ENCODE data around the gene ADAM30.
"Not testable (repeated sequence)": the region's sequence is repeated elsewhere in the genome, so short reads cannot be mapped to it uniquely, and the experiment has no call there.

Gene ADAM30

DNA sequence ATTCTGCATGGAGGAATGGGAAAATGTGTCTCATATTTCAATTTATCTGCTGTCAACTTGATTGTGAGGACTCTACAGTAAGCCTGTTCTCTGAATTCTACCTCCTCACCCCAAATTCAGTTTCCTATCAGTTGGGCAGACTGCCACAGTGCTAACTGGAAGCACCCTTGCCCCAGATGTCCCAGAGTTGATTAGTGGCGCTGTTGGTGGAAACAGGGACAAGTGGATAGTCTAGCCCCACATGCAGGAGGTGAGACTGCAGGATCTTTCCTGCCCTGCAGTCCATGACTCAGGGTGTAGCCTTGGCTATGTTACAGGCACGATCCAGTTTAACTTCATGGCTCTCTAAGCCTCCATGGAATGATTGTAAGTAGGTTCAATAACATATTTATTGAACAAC is 22.1 kb downstream of the ADAM30 start:
- DNase-seq (ENCODE audit: low spot score): no peak

DNA sequence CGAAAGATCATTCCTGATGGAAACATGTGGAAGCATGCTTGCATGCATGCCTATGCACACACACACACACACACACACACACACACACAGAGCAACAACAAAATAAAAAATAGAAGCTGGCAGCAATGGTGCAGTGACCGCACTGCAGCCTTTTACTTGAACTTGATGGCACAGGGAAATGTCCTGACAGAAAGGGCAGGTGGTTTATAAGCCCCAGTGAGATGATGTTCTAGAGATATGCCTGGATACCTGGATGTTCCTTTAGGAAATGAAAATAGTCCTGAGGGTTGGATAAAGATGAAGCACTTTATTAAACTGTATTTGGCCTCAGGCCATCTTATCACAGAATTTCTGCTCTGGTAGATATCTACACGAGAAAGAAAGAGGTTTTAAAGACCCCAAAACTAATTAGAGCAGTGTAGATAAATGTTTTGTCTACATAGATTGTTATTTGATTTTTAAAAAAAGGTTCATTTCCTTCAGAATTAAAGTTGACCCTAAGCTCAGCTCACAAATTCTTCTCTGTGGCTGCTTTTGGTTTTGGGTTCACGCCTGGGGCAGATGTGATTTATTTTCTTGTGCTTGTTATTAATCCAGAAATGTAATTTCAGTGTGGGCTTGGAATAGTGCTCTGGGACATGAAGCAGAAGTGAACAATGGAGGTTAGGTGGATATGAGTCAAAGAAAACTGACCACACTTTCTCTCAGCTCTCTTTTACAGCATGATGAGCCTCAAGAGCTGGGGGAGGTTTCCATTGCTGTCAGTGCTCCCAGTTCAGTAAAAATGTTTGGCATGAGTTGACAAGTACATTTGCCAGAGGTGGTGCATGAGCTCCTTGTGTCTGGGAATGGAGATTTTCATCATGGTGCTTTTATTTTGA is 22.9 kb downstream of the ADAM30 start:
- DNase-seq (ENCODE audit: low spot score): peak; percentile 72

DNA sequence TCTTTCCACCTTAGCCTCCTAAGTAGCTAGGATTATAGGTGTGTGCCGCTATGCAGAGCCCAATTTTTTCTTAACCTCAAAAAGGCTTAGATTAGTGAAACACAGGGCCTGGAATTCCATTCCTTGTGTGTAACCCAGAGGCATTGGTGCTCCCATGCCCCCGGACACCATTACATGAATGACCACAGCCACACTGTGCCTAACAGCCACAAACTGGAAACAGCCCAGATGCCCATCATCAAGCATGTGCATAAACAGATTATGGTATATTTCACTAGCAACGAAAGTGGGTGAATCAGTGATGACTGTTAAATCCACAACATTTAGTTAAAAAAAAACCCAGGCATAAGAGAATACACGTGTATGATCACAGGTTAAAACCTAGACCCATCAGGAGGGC is 24.4 kb downstream of the ADAM30 start:
- DNase-seq (ENCODE audit: low spot score): no peak

DNA sequence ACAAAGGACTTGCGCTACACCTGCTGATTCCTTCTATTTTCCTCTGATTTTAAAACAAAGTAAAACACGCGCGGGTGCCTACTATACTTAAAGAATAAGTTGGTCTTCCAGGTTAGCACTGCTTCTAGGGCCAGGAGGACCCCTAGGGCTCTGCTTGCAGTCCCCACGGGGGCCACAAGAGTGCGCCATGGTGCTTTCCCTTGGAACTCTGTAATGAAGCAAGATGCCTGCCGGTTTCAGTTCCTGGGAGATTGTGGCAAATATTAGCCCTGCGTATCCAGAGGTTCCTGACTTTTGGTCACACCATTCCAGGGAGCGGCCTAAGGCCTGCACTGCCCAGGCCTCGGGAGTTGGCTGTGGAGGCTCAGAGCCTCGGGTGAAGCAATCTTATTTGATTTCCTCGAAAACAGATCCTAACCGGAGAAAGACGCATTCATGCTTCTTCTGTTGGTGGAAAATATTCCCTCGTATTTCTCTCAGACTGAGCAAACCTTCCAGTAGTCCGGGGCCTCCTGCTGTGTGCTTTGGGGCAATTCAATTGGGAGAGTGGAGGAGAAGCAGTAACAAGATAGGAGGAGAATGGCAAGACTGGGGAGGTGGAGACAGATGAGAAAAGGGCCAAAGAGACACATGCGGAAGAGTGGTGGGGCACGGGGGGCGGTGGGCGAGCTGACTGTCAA is 25.3 kb downstream of the ADAM30 start:
- DNase-seq (ENCODE audit: low spot score): peak; percentile 89

DNA sequence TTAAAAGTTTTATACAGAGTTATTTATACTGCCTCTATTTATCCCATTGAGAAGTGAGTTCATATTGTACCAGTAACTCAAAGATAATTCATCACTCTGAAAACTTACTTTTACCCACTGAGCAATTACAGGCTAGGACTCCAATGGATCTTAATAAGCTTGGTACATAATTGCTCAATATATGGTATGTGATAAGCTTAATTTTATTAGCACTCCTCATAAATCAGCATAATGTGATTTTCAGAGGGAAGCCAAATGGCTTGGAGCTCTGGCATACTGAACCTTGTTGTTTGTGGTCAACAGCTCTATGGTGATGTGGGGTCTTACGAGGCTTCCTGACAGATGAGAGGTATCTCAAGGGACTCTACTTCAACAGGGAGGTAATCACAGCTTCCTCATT is 26.3 kb downstream of the ADAM30 start:
- no peak for DNase-seq (ENCODE audit: low spot score)

DNA sequence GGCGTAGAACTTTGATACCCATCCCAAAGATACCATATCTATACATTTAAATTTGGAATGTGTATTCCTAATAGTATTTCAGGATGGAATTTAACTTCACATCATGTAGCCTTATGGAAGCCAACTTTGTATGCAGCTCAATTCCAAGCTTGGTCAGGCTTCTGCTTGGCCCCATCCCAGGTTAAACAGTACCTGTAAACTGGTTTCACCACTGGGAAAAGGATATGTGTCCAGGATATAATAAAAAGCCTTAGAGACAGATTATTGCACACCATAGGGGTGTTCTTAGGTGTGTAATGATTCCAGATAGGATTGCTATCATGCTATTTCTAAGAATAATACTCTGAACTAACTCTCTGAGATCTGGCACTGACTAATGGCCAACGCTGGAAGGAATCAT is 28.1 kb downstream of the ADAM30 start:
- DNase-seq (ENCODE audit: low spot score): no peak

DNA sequence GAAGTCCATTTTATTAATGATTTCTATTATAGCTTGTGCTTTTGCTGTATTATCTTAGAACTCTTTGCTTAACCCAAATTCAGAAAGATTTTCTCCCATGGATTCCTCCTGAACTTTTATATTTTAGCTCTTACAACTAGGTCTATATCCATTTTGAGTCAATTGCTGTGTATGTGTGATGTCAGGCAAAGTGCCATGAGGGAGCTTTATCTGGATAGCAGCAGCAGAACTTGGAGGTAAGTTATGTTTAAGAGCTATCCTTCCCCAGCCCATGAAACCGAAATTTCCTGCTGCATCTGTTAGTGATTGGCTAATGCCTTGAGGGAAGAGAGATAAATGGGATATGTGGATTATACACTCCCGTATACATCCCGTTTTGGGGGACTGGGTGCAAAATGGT is 29.9 kb downstream of the ADAM30 start:
- no peak for DNase-seq (ENCODE audit: low spot score)

DNA sequence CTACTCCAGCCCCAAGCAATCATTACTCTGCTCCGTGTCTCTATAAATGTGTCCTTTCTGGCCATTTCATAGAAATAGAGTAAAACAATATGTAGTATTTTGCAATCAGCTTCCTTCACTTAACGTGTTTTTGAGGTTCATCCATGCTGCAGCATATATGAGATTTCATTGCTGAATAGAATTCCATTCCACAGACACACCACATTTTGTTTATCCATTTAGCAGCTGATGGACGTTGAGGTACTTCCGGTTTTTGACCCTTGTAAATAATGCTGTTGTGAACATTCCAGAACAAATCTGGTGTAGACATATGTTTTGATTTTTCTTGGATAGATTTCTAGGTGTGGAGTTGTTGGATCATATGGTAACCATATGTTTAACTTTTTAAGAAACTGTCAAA is 30.7 kb downstream of the ADAM30 start:
- DNase-seq (ENCODE audit: low spot score): no peak

DNA sequence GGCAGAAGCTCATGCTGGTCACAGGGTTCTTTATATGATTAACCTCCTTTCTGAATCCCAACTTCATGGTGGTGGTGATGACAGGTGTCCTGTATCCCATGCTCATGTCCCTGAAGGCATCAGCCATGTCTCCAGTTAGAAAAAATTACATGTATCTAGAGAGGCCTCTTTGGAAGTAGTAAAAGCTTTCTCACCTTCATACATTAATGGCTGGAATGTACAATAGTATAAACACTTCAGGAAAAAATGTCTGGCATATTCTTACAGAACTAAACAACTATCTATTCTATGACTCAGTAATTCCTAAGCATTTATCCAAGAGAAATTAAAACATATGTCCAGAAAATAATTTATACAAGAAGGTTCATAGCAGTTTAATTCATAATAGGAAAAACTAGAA is 34.0 kb downstream of the ADAM30 start:
- DNase-seq (ENCODE audit: low spot score): no peak

DNA sequence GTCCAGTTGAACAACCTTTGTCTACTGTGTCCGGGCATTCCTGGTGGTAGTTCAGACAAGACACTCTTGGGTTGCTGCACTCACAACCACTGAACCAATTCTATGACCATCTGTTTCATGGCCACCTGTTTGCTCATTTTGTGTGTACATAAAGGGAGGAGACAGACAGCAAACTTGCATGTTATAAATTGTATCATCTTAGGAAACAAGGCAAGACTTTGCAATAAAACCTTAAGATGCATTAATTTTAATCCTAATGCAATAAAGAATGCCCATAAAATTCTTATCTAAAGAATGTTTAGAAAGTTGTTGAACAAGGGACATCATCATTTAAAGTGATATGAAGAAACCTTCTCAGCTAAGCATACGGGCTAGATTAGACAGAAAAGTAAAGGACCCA is 34.8 kb downstream of the ADAM30 start:
- DNase-seq (ENCODE audit: low spot score): no peak

DNA sequence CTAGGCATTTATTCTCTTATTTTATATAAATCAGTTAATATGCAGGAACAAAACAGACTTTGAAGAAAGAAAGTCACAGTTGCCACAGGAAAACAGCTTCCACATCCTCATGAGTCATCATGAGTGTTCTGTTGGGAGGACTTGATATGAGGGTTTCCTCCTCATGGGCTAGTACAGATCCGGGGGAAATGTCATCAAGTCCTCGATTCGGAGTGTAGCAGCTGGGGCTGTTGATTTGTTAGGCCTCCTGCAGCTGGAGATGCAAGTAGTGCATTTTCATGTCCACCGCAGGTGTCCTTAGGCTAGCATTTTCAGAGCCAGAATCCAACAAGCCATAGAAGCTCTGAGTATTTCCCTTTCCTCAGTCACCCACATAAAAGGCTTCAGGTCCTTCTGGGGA is 36.7 kb downstream of the ADAM30 start:
- DNase-seq (ENCODE audit: low spot score): peak; percentile 85

DNA sequence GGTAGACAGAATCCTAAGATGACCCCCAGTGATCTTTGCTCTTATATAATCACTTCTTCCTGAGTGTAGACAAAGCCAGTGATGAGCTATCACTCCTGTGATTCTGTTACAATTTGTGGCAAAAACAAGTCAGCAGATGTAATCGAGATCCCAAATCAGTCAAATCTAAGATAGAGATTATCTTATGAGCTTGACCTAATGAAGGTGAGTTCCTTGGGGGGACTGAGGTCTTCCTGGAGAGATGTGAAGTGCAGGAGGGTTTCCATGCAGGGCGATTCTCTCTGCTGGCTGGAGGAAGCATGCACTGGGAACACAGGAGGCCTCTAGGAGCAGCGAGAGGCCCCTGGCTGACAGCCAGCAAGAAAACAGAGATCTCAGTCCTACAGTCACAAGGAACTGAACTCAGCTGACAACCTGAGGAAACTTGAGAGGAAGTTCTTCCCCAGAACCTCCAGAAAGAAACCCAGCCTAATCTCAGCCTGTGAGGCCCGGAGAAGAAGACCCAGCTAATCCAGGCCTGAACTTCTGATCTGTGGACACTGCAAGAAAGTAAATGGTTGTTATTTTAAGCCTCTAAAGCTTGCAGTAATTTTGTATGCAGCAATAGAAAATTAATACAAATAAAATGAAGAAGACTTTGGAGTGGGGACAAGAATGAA is 37.6 kb downstream of the ADAM30 start:
- DNase-seq (ENCODE audit: low spot score): not testable (repeated sequence)

DNA sequence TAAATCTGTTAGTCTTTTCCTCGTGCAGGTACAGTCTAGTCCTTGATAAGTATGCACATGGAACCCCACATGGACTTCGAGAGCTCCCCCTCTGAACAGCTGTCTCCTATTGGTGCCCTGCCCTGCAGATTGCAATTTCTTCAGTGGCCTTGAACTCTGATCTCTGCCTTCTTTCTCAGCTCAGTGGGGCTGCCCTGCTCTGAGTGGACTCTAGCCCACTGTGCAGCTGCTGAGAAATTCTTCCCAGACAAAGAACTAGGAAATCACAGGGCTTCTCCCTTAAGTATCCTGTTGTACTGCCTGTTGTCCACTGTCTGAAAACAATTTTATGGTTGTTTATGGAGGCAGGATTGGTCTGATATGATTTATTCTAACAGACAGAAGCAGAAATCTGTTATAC is 38.2 kb downstream of the ADAM30 start:
- DNase-seq (ENCODE audit: low spot score): no peak

DNA sequence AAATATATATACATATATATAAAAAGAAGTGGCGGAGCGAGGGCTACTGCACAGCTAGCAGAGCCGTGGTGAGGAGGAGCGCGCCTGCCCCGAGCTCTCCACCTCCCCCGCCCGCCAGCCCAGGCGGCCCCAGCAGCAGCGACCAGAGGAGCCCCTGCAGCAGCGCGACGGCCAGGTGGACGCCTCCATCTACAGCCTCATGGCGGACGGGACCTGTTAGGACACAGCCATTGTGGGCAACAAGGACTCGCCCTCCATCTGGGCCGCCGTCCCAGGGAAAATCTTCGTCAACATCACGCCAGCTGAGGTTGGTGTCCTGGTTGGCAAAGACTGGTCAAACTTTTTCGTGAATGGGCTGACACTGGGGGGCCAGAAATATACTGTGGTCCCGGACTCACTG is 43.2 kb downstream of the ADAM30 start:
- no peak for DNase-seq (ENCODE audit: low spot score)

DNA sequence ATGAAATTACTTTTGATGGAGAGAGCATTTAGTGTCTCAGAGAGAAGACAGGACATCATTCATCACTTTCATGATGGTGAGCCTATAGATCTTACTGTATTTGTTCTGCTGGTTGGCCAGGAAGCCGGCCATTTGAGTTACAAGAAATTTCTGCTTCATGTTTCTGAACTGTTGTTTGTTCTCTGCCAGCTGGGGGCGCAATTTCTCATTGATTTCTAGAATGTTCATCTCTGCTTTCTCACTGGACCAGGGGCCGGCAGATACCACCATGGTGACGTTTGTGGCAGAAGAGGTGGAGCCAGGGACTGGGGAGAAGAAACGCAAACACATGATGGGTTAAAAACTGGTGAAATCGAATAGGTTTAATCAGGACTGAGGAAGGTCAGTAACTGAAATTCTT is 52.1 kb downstream of the ADAM30 start:
- DNase-seq (ENCODE audit: low spot score): not testable (repeated sequence)
